Heart right ventricle (tissue), 16 donors: ENCODE results near the gene C1D. TPM values are rescaled to one million over a fixed set of nuclear protein-coding genes. Genes with fewer than 3 reads are reported as not detected.

Source experiments
- ATAC-seq, 8 donors: fragments of 200-7000 bp; cut with Tn5 transposase; one replicate each; pipeline ENCODE4 v1.9.1; 2020; ENCODE audit warnings: mild to moderate bottlenecking in 8 of 8, moderate library complexity in 8 of 8, moderate number of reproducible peaks in 1 of 8
- DNase-seq, 2 donors: peaks; one replicate each; pipeline ENCODE4 v3.0.0-alpha.2; 2020
- H3K27ac ChIP-seq, 10 donors: fragments of 200-600 bp; sonication (generic) in 2 of 10; one replicate each; pipeline versions ENCODE4 v1.5.0 to v1.8.0; 2020 to 2022; ENCODE audit warnings: mild to moderate bottlenecking in 3 of 10
- H3K27me3 ChIP-seq, 7 donors: fragments of 200-600 bp; one replicate each; pipeline ENCODE4 v1.8.0; 2021 to 2022; ENCODE audit warnings: mild to moderate bottlenecking in 2 of 7
- H3K36me3 ChIP-seq, 9 donors: fragments of 200-600 bp; sonication (generic) in 1 of 9; one replicate each; pipeline versions ENCODE4 v1.5.0 to v1.8.0; 2020 to 2022; ENCODE audit warnings: mild to moderate bottlenecking in 2 of 9
- H3K4me1 ChIP-seq, 9 donors: fragments of 200-600 bp; sonication (generic) in 1 of 9; one replicate each; pipeline versions ENCODE4 v1.5.0 to v1.8.0; 2020 to 2022; ENCODE audit warnings: mild to moderate bottlenecking in 4 of 9
- H3K4me3 ChIP-seq, 10 donors: fragments of 200-600 bp; sonication (generic) in 2 of 10; one replicate each; pipeline versions ENCODE4 v1.5.0 to v1.8.0; 2020 to 2022; ENCODE audit warnings: mild to moderate bottlenecking in 7 of 10, moderate library complexity in 2 of 10
- H3K9me3 ChIP-seq, 11 donors: fragments of 200-600 bp in 10 of 11; sonication (generic) in 2 of 11; one replicate each; pipeline versions ENCODE4 v1.5.0 to v1.8.0; 2013 to 2022; ENCODE audit warnings: mild to moderate bottlenecking in 2 of 11, control low read depth in 1 of 11, moderate library complexity in 1 of 11
- CTCF ChIP-seq, 9 donors: fragments of 200-600 bp; sonication (generic) in 2 of 9; IDR thresholded peaks; one replicate each; pipeline versions ENCODE4 v1.5.0 to v1.8.0; 2021 to 2022; ENCODE audit warnings: antibody characterized with exemption in 9 of 9, mild to moderate bottlenecking in 5 of 9, moderate library complexity in 1 of 9
- WGBS, 2 donors: extraction: QIAGEN DNeasy Blood & Tissue Kit; methylation state at CpG; one replicate each; pipeline ENCODE4 v1.1.7; 2013; ENCODE audit warnings: inconsistent platforms in 1 of 2; 5-methylcytosine and 5-hydroxymethylcytosine counted together
- intact Hi-C, 10 donors: fragments of 100-400 bp; cut with DNase I; formaldehyde crosslinking; loops; one replicate each; pipeline versions ENCODE4 v1.11.1 to v1.14.2; 2022
- polyA plus RNA-seq, 2 donors: library from polyadenylated mRNA; stranded (reverse); fragments of 200-250 nt; gene quantifications; one replicate each; pipeline ENCODE4 v1.2.3, GENCODE V29; 2013
- total RNA-seq, 10 donors: library from RNA; stranded (reverse); fragmentation: NEBNext Ultra II Directional in 3 of 10; extraction: Animal tissue kit (Norgen Biotek cat#: 25700) in 3 of 10; gene quantifications; one replicate each; pipeline versions ENCODE4 v1.2.1 to v1.2.4, GENCODE V29; 2021 to 2023
- donor health status: Arrhythmogenic right ventricular cardiomyopathy.
- donor health status: ischemic (EF 13 %, LVEDD 7.1; RV severe dilation, severe dysfunction).
- donor health status: healthy with polysubstance abuse.
- donor health status: DM: no; HTN: yes; CAD: no.
- donor health status: DM: no; HTN: no; CAD: no.
- donor health status: ischemic (EF 25% LVEDD 6.9; RV normal size, moderate dysfunction).
- donor health status: ischemic (EF 25% LVEDD 5.7; RV mildly dilated, moderate dysfunction).
- donor health status: healthy.
- donor health status: DM: yes; HTN: yes; CAD: no.
- donor health status: Ischemic cardiomyopathy.
- donor health status: ischemic (EF 35%, LVEDD 5.7; RV mildly dilated, moderate dysfunction).
- donor health status: nonischemic (EF 11% LVEDD 7.7; RV severe dilation, severe dysfunction).
- donor health status: DM: yes; HTN: yes; CAD: no.
- donor health status: PGD.
- donor health status: ischemic (EF 29% LVEDD 5.4; RV normal size, mild dysfunction).
- donor health status: nonischemic (EF 23%, LVEDD 6.1; RV moderate dilation, normal function).

C1D gene
- total and polyA plus RNA-seq, 12 donors: 7.4 to 25.2 (median 14.5) TPM

GRCh38 chr2:68091439-68092034 is 28.7 kb upstream of the C1D start:
- no peak overlapping the region for H3K4me3 ChIP-seq
- H3K27ac ChIP-seq: no peak overlapping the region
- WGBS, 2 donors: 68 to 69% methylated on average over 2 of the region's 2 CpGs
- ATAC-seq: no peak
- intact Hi-C loops: no loop called here
- H3K9me3 ChIP-seq: no peaks in the 10 kb centered on the region
- no peak for DNase-seq
- no peaks in the 10 kb centered on the region for H3K27me3 ChIP-seq
- TF ChIP-seq CTCF (IDR thresholded peaks at IDR 0.05): no peak
- H3K4me1 ChIP-seq: no peaks in the 10 kb centered on the region
- H3K36me3 ChIP-seq: no peaks in the 10 kb centered on the region

- H3K36me3 ChIP-seq: no peaks in the 10 kb centered on the region
- no peak for DNase-seq
- 87 to 94% methylated on average over 1 of the region's 1 CpG for WGBS, 2 donors
- no peaks in the 10 kb centered on the region for H3K4me1 ChIP-seq
- no peaks in the 10 kb centered on the region for H3K27me3 ChIP-seq
- TF ChIP-seq CTCF (IDR thresholded peaks at IDR 0.05): no peak
- H3K4me3 ChIP-seq: no peak overlapping the region
- ATAC-seq: no peak
- H3K27ac ChIP-seq: no peak overlapping the region
- intact Hi-C loops: no loop called here
- H3K9me3 ChIP-seq: no peaks in the 10 kb centered on the region
Observed at GRCh38 chr2:68089961-68090360, 27.2 kb upstream of the C1D start.

GRCh38 chr2:68088940-68089339 is 26.1 kb upstream of the C1D start:
- Histone ChIP-seq H3K36me3 (no peaks in the 10 kb centered on the region), H3K4me3 (no peak overlapping the region), H3K27me3 (no peaks in the 10 kb centered on the region), H3K4me1 (no peaks in the 10 kb centered on the region), H3K27ac (no peak overlapping the region), H3K9me3 (no peaks in the 10 kb centered on the region)
- WGBS, 2 donors: 81 to 85% methylated on average over 2 of the region's 2 CpGs
- intact Hi-C loops: no loop called here
- TF ChIP-seq CTCF (IDR thresholded peaks at IDR 0.05): no peak
- DNase-seq (no peak), ATAC-seq (no peak)

- Histone ChIP-seq H3K27ac (no peak overlapping the region), H3K27me3 (no peaks in the 10 kb centered on the region), H3K4me1 (no peaks in the 10 kb centered on the region), H3K36me3 (no peaks in the 10 kb centered on the region), H3K4me3 (no peak overlapping the region), H3K9me3 (no peaks in the 10 kb centered on the region)
- no peak for DNase-seq
- WGBS, 2 donors: 85% methylated on average over 4 of the region's 4 CpGs
- intact Hi-C loops: no loop called here
- TF ChIP-seq CTCF (IDR thresholded peaks at IDR 0.05): no peak
- no peak for ATAC-seq
Observed at GRCh38 chr2:68086166-68086565, 23.4 kb upstream of the C1D start.
